H9 (cell line): ENCODE measurements around the gene OPN1SW. TPM values are rescaled to one million over a fixed set of nuclear protein-coding genes. Genes with fewer than 3 reads are reported as not detected.
A peak's percentile ranks its signal among the peaks of the same experiment; 100 is the strongest.

Experiments used
- DNase-seq: peaks from one replicate; pipeline ENCODE4 v3.0.0-alpha.2; 2017
- H2AFZ ChIP-seq: one replicate; pipeline ENCODE4 v1.6.1; 2013; ENCODE audit warnings: mild to moderate bottlenecking, low read length, control low read depth, moderate library complexity
- H2AK5ac ChIP-seq: 2 replicates; pipeline ENCODE4 v1.6.1; 2013; ENCODE audit warnings: low read length, control low read depth, mixed read lengths; ENCODE audit not compliant: insufficient read length
- H2BK120ac ChIP-seq: one replicate; pipeline ENCODE4 v1.6.1; 2013; ENCODE audit warnings: low read depth, mild to moderate bottlenecking, low read length, control low read depth, inconsistent platforms; ENCODE audit not compliant: poor library complexity, severe bottlenecking
- H2BK12ac ChIP-seq: 2 replicates; pipeline ENCODE4 v1.6.1; 2013; ENCODE audit warnings: low read length, control low read depth, mixed read lengths, low read depth; ENCODE audit not compliant: insufficient read length
- H2BK15ac ChIP-seq: 2 replicates; pipeline ENCODE4 v1.6.1; 2013; ENCODE audit warnings: low read depth, low read length, control low read depth
- H2BK20ac ChIP-seq: one replicate; pipeline ENCODE4 v1.6.1; 2013; ENCODE audit warnings: low read depth, mild to moderate bottlenecking, low read length, control low read depth, inconsistent platforms; ENCODE audit not compliant: poor library complexity, severe bottlenecking
- H2BK5ac ChIP-seq: 2 replicates; pipeline ENCODE4 v1.6.1; 2013; ENCODE audit warnings: low read length, control low read depth, mixed read lengths; ENCODE audit not compliant: insufficient read length
- H3K14ac ChIP-seq: 2 replicates; pipeline ENCODE4 v1.6.1; 2013; ENCODE audit warnings: low read length, control low read depth; ENCODE audit not compliant: insufficient read depth
- H3K18ac ChIP-seq: 2 replicates; pipeline ENCODE4 v1.6.1; 2013; ENCODE audit warnings: low read depth, mild to moderate bottlenecking, mixed read lengths, low read length, control low read depth; ENCODE audit not compliant: insufficient read length
- H3K23ac ChIP-seq: 2 replicates; pipeline ENCODE4 v1.6.1; 2013; ENCODE audit warnings: low read length, control low read depth, mixed read lengths, low read depth; ENCODE audit not compliant: insufficient read length
- H3K23me2 ChIP-seq: 2 replicates; pipeline ENCODE4 v1.6.1; 2013; ENCODE audit warnings: low read depth, mild to moderate bottlenecking, mixed read lengths, low read length, control low read depth; ENCODE audit not compliant: insufficient read length, poor library complexity, severe bottlenecking
- H3K27ac ChIP-seq: 2 replicates; pipeline ENCODE4 v1.5.1; 2013; ENCODE audit warnings: low read length, control low read depth, mixed read lengths, low read depth; ENCODE audit not compliant: insufficient read length
- H3K27me3 ChIP-seq: 2 replicates; pipeline ENCODE4 v1.6.1; 2013; ENCODE audit warnings: low read length, control low read depth, inconsistent platforms; ENCODE audit not compliant: insufficient read depth
- H3K4ac ChIP-seq: 2 replicates; pipeline ENCODE4 v1.6.1; 2013; ENCODE audit warnings: low read depth, mild to moderate bottlenecking, control low read depth, inconsistent platforms, low read length, moderate library complexity
- H3K4me1 ChIP-seq: 2 replicates; pipeline ENCODE4 v1.6.1; 2013; ENCODE audit warnings: low read length, control low read depth, inconsistent platforms; ENCODE audit not compliant: insufficient read depth
- H3K4me2 ChIP-seq: 2 replicates; pipeline ENCODE4 v1.6.1; 2013; ENCODE audit warnings: low read length, control low read depth, mixed read lengths; ENCODE audit not compliant: insufficient read length, insufficient read depth
- H3K56ac ChIP-seq: 2 replicates; pipeline ENCODE4 v1.6.1; 2013; ENCODE audit warnings: low read depth, mild to moderate bottlenecking, mixed read lengths, low read length, control low read depth; ENCODE audit not compliant: insufficient read length
- H3K79me1 ChIP-seq: 2 replicates; pipeline ENCODE4 v1.6.1; 2013; ENCODE audit warnings: low read depth, mild to moderate bottlenecking, moderate library complexity, low read length, control low read depth, inconsistent platforms; ENCODE audit not compliant: insufficient read depth, poor library complexity, severe bottlenecking
- H3K79me2 ChIP-seq: 2 replicates; pipeline ENCODE4 v1.6.1; 2013; ENCODE audit warnings: low read length, control low read depth, inconsistent platforms; ENCODE audit not compliant: insufficient read depth
- H3K9ac ChIP-seq: 2 replicates; pipeline ENCODE4 v1.6.1; 2013; ENCODE audit warnings: low read length, control low read depth, mixed read lengths; ENCODE audit not compliant: insufficient read length; ENCODE audit errors: extremely low read depth
- H3K9me3 ChIP-seq: one replicate; pipeline ENCODE4 v1.6.1; 2013; ENCODE audit warnings: low read depth, low read length, inconsistent platforms; ENCODE audit not compliant: control insufficient read depth
- H3T11ph ChIP-seq: one replicate; pipeline ENCODE4 v1.6.1; 2013; ENCODE audit warnings: mild to moderate bottlenecking, low read length, control low read depth, inconsistent platforms
- H4K20me1 ChIP-seq: one replicate; pipeline ENCODE4 v1.6.1; 2013; ENCODE audit not compliant: control insufficient read depth, insufficient read length, insufficient read depth
- H4K5ac ChIP-seq: 2 replicates; pipeline ENCODE4 v1.6.1; 2013; ENCODE audit warnings: low read depth, mild to moderate bottlenecking, mixed read lengths, low read length, control low read depth; ENCODE audit not compliant: insufficient read length
- H4K8ac ChIP-seq: replicated peaks from 2 replicates; pipeline ENCODE4 v1.6.1; 2013; ENCODE audit warnings: low read length, control low read depth, mixed read lengths, low read depth; ENCODE audit not compliant: insufficient read length
- H4K91ac ChIP-seq: 2 replicates; pipeline ENCODE4 v1.6.1; 2013; ENCODE audit warnings: low read depth, mild to moderate bottlenecking, moderate library complexity, mixed read lengths, low read length, control low read depth; ENCODE audit not compliant: insufficient read length
- H3K27ac Mint-ChIP-seq, 3 experiments: 2 replicates in 2 of 3; 3 replicates in 1 of 3; pipeline ENCODE4 v1.8.0; 2020 to 2021; ENCODE audit warnings: mixed read lengths in 3 of 3, mild to moderate bottlenecking in 1 of 3, moderate library complexity in 1 of 3
- H3K27me3 Mint-ChIP-seq: 2 replicates; pipeline ENCODE4 v1.8.0; 2021; ENCODE audit warnings: low read depth, mild to moderate bottlenecking, moderate library complexity, mixed read lengths
- H3K36me3 Mint-ChIP-seq, 3 experiments: 2 replicates in 2 of 3; 3 replicates in 1 of 3; pipeline ENCODE4 v1.8.0; 2020 to 2021; ENCODE audit warnings: low read depth in 3 of 3, mixed read lengths in 3 of 3; ENCODE audit not compliant: insufficient read depth in 1 of 3
- H3K4me1 Mint-ChIP-seq, 2 experiments: 2 replicates each; pipeline ENCODE4 v1.8.0; 2020; ENCODE audit warnings: mixed read lengths in 2 of 2
- H3K4me3 Mint-ChIP-seq, 2 experiments: 2 replicates in 1 of 2; 3 replicates in 1 of 2; pipeline ENCODE4 v1.8.0; 2020 to 2021; ENCODE audit warnings: mild to moderate bottlenecking in 2 of 2, mixed read lengths in 2 of 2, moderate library complexity in 1 of 2
- H3K9me3 Mint-ChIP-seq, 2 experiments: 2 replicates in 1 of 2; 3 replicates in 1 of 2; pipeline ENCODE4 v1.8.0; 2020; ENCODE audit warnings: mild to moderate bottlenecking in 2 of 2, mixed read lengths in 2 of 2, moderate library complexity in 1 of 2
- whole genome bisulfite sequencing: extraction: QIAGEN DNeasy Blood & Tissue Kit; methylation state at CpG from one replicate; pipeline ENCODE4 v1.1.7; 2013; ENCODE audit warnings: missing lambda C conversion rate, low lambda C conversion rate, mixed read lengths; ENCODE audit not compliant: insufficient read length; ENCODE audit errors: extremely low coverage; 5-methylcytosine and 5-hydroxymethylcytosine counted together
- total RNA-seq: library from RNA; stranded (reverse); gene quantifications from 2 replicates; pipeline ENCODE4 v1.2.1, GENCODE V29; 2021
- TF ChIP-seq, protein P1 (sequence below): fragments of 200-600 bp; sonication (generic); conservative IDR thresholded peaks from 3 replicates; pipeline ENCODE4 v1.8.0; 2021; ENCODE audit warnings: antibody characterized with exemption, mild to moderate bottlenecking

The OPN1SW gene
- total RNA-seq, 1 experiment from 2014 or later, result not detected

DNA sequence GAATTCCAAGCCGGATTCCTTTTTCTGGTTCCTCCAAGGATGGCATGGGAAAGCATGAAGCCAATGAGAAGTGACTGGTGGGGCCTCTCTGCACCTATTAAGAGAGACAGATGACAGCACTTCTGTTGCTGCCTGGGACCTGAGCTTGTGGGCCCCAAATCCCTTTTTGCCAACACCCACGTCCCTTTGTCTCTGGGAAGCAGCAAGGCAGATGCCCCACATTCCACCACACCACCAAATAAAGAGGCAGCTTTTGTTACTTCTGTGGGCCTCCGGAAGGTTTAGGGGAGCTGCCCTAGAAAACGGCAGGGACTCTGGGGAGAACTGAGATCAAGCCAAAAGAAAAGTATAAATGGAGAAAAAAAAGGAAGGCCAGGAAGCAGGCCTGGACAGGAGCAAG, 19.5 kb upstream of the OPN1SW start:
- no peak overlapping the region for H4K91ac ChIP-seq
- H3K9ac ChIP-seq, result no peak overlapping the region
- no peak overlapping the region for H3K56ac ChIP-seq
- peaks cover 12% of the 10 kb centered on the region for H3K23me2 ChIP-seq
- TF ChIP-seq, protein P1, sequence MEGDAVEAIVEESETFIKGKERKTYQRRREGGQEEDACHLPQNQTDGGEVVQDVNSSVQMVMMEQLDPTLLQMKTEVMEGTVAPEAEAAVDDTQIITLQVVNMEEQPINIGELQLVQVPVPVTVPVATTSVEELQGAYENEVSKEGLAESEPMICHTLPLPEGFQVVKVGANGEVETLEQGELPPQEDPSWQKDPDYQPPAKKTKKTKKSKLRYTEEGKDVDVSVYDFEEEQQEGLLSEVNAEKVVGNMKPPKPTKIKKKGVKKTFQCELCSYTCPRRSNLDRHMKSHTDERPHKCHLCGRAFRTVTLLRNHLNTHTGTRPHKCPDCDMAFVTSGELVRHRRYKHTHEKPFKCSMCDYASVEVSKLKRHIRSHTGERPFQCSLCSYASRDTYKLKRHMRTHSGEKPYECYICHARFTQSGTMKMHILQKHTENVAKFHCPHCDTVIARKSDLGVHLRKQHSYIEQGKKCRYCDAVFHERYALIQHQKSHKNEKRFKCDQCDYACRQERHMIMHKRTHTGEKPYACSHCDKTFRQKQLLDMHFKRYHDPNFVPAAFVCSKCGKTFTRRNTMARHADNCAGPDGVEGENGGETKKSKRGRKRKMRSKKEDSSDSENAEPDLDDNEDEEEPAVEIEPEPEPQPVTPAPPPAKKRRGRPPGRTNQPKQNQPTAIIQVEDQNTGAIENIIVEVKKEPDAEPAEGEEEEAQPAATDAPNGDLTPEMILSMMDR, result no peak
- H3K79me2 ChIP-seq, result no peaks in the 10 kb centered on the region
- H3K4me1 ChIP-seq, result no peaks in the 10 kb centered on the region; the same call in 1 of the 2 replicates
- H3K14ac ChIP-seq, result no peak overlapping the region
- H3K23ac ChIP-seq, result no peak overlapping the region
- H2BK15ac ChIP-seq, result no peak overlapping the region
- no peak overlapping the region for H2BK12ac ChIP-seq
- no peaks in the 10 kb centered on the region for H3K79me1 ChIP-seq
- no peak overlapping the region for H2BK5ac ChIP-seq
- H3T11ph ChIP-seq, result no peak overlapping the region
- H4K8ac ChIP-seq, result no peak overlapping the region
- H3K27ac ChIP-seq, result no peak overlapping the region
- H3K4ac ChIP-seq, result no peak overlapping the region
- DNase-seq, result no peak
- H4K20me1 ChIP-seq, result no peaks in the 10 kb centered on the region
- H3K27me3 ChIP-seq, result no peaks in the 10 kb centered on the region
- no peak overlapping the region for H3K18ac ChIP-seq
- WGBS, result no CpG with 5 or more reads among the region's 4 CpGs
- no peak overlapping the region for H2BK120ac ChIP-seq
- H3K36me3 Mint-ChIP-seq, result peaks cover 25 to 42% (median 37%) of the 10 kb centered on the region in 3 experiments
- peaks cover 38 to 41% of the 10 kb centered on the region in 2 experiments for H3K4me1 Mint-ChIP-seq
- H3K4me3 Mint-ChIP-seq, result no peak overlapping the region
- H2AK5ac ChIP-seq, result no peak overlapping the region
- peak overlapping the region; percentile 2 to 90 (median 49); a peak in 4 of 7 replicates for H3K27ac Mint-ChIP-seq
- H2AFZ ChIP-seq, result no peak overlapping the region
- H3K9me3 Mint-ChIP-seq, result no peaks in the 10 kb centered on the region; a peak in 1 of 5 replicates
- no peaks in the 10 kb centered on the region for H3K9me3 ChIP-seq
- H3K27me3 Mint-ChIP-seq, result peaks cover 2% of the 10 kb centered on the region
- H2BK20ac ChIP-seq, result no peak overlapping the region
- H3K4me2 ChIP-seq, result no peak overlapping the region
- no peak overlapping the region for H4K5ac ChIP-seq
